NCI-H146 treated with DMSO at 0.1 percent for 48 hours (cell line): ENCODE results near the gene OR2A25.
"Not testable (repeated sequence)": the region's sequence is repeated elsewhere in the genome, so short reads cannot be mapped to it uniquely, and the experiment has no call there.

Experiments
- DNase-seq: peaks from one replicate; lab custom pipeline; 2025; ENCODE audit not compliant: unreplicated experiment; lab: John Stamatoyannopoulos, UW

OR2A25 gene, protein sequence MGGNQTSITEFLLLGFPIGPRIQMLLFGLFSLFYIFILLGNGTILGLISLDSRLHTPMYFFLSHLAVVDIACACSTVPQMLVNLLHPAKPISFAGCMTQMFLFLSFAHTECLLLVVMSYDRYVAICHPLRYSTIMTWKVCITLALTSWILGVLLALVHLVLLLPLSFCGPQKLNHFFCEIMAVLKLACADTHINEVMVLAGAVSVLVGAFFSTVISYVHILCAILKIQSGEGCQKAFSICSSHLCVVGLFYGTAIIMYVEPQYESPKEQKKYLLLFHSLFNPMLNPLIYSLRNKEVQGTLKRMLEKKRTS

DNA sequence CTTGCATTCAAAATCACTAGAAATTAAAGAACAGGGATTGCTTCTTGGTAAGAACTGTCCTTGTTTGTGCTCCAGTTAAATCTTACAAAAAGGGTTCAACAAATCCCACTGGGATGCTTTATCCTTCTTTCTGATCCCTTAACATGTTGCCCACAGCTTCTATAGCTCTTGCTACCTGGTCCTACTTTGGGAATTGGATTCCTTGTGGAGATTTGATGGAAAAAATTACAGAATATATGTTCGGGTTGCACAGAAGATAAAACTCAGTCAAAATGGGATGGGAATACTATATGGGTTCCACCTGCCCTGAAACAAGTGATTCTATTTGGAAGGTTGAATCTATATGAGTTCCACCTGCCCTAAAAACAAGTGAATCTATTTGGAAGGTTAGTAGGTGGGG is at the start of gene OR2A25:
Gene OR2A25, plus strand, starts transcription at position 301 of the 400 bp plus-strand sequence. CDS start 4,409 bp downstream, outside the sequence.
- no peak for DNase-seq

DNA sequence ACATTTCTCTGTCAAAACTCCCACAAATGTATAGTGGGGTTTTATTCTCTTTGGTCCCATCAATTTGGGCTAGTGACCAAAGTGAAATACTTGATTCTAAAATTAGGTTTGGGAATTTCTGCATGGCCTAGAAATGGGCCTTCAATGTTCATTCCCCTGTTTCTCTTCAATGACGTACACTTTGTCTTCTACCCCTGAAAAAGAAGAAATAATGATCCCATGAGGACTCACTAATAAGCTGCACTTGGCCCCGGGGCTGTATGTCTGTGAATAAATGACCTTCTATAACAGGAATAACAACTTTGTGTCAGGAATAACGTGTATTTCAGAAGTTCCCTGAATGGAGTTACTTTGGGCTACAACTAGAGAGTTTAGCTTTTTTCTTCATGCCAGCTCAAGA is 49.3 kb upstream of the OR2A25 start:
- no peak for DNase-seq

DNA sequence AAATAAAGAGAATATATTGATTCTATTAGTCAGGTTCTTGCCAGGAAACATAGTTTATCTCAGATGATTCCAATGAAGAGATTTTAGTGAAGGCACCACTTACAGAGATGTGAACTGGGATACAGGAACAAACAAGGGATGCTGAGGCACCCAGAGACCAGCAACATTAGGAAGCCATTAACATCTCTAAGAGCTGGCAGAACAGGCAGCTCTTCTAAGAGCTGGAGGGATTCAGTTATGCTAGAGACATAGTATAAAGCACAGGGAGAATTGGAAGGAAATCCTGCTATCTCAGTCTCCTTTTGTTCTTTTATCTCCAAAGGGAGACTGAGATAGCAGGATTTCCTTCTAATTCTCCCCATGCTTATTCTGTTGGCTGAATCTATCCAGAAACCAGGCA is 47.4 kb upstream of the OR2A25 start:
- DNase-seq: no peak

DNA sequence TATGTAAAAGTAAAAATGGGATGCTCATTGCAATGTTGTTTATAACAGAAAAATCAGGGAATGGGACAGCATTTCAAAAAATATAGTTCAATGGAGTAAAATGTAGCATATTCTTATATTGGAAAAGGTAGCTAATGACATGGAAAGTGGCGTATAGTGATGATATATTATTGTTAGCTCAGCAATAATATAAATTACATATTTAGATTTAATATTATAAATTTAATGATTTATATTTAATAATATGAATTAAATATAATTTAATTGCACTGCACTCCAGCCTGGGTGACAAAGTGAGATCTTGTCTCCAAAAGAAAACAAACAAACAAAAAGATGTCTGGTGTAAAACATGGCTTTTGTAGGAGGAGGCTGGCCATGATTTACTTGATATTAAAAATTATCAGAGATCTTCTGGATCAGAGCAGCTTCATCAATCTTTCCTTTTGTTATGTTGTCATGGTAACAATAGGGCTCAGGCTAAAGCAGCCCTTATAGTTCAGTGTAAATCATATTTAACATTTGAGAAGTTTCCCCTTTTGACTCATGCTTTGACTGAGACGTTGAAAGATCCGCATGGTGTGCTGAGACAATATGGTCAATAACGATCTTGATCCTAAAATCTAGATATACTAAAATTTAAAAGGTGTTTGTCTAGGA is 46.3 kb upstream of the OR2A25 start:
- DNase-seq: no peak

DNA sequence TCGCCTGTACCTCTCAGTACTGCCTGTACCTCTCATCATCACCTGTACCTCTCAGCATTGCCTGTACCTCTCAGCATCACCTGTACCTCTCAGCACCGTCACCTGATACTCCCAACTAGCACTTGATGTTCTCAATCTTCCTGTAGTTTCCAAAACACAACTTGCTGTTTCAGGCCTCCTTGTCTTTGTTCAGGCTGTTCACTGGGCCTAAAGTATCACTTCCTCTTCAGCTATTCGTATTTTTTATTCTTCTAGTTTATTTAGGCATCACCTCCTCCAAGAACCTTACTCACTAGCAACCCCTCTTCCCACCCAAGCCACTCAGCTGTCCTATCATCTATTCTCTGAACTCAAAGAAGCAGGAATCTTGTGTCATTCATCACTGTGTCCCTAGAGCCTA is 45.4 kb upstream of the OR2A25 start:
- no peak for DNase-seq

DNA sequence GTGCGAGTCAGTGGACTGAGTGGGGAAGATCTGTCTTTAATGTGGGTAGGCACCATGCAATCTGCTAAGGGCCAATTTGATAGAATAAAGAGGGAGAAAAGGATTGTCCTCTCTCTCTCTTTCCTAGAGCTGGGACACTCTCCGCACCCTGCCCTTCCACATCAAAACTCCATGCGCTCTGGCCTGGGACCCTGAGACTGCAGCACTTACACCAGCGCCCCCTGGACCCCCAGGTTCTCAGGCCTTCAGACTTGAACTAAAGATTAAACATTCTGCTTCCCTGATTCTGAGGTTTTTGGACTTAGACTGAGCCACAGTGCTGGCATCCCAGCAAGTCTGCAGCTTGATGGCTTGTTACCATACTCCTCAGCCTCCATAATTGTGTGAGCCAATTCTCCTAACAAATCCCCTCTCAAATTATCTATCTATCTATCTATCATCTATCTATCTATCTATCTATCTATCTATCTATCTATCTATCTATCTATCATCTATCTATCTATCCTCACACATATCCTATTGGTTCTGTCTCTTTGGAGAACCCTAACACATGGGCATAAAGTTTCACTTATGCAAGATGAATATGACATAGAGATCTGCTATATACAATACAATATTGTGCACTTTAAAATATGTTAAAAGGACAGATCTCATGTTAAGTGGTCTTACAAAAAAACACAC is 43.3 kb upstream of the OR2A25 start:
- DNase-seq: no peak

DNA sequence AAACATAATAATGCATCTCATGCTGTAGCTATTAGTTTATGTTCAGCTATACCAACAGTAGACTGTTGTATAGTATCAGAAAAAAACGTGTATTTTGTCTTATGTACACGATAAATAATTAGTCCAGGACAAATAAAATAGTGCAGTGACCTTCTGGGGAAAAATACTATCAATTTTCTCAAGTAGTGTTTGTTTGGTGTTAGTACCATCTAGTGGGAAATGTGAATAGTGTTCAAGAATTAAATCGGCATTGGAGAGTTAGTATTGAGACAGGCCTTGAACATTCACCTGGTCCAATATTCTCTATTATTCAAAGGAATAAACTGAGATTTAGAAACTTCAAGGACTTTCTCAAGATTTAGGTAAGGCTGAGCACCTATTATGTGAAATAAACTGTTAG is 42.5 kb upstream of the OR2A25 start:
- no peak for DNase-seq

DNA sequence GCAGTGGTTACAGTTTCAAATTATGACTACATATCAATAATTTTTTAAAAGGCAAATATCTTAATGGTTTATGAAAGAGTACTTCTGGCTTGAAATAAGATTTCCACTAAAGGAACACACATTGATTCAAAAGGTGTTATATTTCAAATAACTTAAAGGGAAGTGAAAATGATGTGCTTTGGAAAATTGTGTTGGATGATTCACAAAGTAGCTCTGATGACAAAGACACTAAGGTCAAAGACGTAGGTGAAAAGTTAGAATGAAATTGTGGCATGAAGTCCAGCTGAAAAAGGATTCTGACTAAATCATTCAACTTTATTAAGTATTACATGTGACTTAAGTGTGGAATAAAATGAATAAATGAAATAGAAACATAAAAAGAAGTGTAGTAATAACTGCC is 41.6 kb upstream of the OR2A25 start:
- no peak for DNase-seq

DNA sequence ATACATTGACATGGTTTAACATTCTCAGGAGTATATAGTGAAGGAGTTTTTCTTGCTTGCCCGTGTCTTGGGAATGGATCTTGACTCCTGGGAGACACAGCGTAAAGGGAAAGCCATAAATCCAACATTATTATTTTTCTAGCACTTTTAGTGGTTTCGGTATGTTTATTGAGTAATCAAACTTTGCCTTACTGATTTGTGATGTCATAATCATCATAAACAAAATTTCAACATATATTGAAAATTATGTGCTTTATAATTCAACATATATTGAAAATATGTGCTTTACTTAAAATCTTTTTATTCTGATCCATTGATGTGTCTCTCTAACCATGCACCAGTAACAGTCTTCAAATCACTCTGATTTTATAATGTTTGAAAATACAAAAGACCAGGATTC is 41.1 kb upstream of the OR2A25 start:
- no peak for DNase-seq

DNA sequence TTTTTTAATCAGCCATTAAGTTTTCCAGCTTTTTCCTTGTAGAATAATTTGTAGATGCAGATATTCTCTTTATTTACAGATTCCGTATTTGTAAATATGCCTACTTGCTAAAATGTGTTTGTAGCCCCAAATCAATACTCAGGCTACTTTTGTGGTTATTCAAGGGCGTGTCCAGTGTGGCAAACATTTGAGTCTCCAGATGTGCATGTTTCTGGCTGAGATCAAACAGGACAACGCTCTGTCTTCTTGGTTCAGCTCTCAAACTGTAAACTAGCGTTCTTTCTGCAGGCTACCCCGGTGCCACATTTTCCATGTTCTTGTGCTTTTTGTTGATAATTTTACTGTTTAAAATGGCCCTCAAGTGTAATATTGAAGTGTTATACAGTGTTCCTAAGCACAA is 37.1 kb upstream of the OR2A25 start:
- no peak for DNase-seq

DNA sequence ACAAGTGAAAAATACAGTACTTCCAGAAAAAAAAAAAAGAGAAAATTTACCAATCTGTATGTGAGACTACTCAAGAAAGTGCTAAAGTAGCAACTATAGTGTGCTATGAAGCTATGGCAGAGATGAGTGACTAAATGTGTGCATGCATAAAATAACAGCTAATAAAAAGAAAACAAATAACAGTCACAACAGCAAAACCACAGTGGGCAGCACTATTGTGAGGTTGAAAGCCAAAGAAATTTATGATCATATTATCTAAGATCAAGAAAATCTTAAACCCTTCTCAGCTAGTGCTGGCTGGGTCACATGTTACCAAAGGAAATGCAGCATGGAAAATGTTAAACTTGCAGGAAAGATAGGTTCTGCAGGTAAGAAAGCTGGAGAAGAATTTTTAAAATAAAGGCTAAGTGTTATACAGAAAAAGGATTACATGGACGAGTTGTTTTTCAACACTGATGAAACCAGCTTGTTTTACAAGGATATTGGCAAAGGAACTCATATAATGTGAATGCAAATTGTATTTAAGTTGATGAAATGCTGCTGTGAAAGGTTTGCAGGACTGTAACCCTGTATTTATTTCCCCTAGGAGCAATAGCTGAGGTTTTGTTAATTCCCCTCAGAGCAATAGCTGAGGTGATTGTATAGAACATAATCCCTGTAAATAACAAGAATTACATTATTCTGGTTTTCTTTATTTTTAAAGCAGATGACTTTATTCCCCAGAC is 36.5 kb upstream of the OR2A25 start:
- DNase-seq: no peak

DNA sequence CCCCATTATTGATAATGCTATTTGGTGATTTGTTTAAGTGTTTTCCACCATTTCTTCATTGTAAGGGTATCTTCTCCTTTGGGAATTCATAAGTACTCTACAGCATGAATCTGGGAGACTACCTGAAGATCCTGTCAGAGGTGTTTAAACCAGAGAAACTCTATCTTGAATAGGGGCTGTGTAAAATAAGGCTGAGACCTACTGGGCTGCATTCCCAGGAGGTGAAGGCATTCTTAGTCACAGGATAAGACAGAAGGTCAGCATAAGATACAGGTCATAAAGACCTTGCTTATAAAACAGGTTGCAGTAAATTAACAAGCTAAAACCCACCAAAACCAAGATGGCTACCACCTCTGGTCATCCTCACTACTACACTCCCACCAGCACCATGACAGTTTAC is 34.2 kb upstream of the OR2A25 start:
- DNase-seq: no peak

DNA sequence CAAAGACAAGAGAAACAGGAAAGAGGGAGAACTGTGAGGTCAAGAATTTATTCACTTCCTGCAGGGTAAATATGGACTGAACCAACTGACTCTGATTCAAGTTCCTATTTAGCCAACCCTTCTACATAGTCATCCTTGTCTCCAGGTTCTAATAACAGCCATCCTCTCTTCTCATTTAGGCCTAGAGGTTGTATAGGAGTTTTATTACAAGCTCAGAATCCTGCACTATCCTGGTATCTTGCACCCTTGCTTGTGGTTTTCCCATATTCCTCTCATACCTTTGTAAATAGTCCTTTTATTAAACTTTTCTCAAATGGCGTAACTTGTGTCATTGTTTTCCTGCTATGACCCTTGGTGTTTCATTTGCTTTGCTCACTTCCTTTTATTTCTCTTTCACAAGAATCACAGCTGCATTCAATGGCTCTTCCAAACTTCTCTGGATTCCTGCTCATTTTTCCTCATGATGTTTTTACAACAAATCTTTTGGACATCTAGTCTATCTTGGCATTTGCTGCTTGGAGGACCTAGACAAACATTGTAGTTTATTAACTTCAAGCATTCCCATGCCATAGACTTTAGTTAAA is 33.2 kb upstream of the OR2A25 start:
- DNase-seq: no peak

DNA sequence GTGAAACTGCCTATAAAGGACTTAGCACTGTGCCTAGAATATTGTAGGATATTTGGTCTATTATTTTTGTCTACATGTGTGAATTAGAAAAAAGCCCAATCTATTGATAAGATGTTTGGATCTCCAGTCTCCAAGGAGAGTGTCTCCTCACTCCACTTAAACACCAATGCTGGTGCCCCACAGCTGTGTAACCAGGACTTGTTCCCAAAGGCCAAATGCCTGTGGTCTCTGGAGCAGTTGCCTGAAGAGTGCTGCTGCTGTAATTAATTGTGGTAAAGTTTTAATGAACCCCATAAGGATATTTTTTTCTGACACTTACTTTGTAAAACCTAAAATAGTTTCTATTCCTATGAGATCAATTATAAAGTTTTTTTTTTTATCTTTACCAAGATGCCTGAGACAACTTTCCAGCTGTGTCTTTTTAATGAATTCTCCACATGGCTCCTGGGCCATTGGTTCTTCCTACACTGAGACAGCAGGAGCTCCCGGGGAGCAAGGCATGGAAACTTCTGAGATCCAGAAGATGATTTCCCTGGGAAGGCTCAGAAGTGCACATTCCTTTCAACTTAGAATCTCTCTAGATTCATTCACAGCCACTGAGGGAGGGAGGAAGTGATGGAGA is 32.1 kb upstream of the OR2A25 start:
- no peak for DNase-seq

DNA sequence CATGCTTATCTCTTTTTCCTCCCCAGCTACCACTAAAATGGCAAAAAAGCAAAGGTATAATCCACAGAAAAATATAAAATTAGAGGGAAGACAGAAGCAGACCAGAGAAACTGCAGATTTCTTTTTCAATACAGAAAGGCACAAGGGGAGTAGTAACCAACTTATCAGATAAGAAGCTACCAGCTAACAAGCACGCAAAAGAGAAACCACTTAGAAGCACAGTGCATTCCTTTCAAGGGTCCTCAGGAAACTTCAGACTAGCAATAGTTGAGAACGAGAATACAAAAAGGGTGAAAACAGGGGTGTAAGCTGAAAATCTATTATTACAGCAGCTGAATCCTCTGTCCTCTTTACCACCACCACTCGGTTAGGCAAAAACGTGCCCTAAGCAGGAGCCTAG is 30.7 kb upstream of the OR2A25 start:
- no peak for DNase-seq

DNA sequence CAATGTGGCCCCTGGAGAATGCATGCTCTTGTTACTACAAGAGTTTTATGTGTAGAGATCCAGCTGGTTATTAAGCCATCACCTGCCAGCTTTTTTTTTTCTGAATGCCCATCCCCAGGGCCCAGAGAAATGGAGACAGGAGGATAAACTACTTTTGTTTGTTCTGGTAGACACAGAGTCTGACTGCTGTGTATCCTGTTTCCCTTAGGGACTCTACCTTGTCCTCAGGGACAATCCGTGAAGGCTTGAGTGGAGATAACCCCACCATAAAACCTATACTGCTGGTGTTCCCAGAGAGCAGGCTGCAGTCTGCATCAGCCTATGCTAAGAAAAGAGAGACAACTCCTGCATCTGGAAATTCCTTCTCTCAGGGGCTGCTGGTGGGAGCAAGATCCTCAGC is 21.0 kb upstream of the OR2A25 start, which contains the start of gene OR2A5:
Gene OR2A5, plus strand, starts transcription at position 301 of the 400 bp plus-strand sequence. CDS start 1,454 bp downstream, outside the sequence.
- DNase-seq: no peak

DNA sequence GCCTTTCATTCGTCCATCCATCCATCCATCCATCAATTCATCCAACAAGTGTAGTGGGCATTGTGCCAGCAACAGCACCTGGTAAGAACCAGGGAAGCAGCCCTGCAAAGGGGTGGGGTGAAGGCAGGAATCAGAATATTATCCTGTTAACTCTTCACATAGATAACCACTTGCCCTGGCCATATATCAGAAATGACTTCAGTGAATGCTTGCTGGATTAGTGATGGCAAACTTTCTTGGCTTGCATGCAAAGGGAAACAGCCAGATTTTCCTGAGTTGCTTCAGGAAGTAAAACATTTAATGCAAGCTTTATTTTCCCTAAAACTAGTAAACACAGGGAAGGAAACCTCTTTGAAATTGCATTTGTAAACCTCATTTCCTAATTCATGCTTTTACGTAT is 20.1 kb upstream of the OR2A25 start:
- no peak for DNase-seq

DNA sequence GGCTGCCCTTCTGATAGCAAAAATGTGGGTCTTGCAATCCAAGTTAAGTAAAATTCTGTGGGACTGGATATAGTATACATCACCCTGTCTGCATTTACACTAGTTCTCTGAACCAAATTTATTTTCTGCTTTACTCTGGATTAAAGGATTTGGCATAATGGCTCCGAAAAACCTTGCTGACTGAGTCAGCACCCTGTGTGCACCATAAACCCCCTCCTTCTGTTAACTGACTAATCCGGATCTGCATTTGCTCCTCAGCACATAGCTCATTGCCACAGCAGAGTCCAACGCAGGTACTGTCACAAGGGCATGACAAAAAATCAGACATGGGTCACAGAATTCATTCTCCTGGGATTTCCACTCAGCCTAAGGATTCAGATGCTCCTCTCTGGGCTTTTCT is 19.5 kb upstream of the OR2A25 start:
- DNase-seq: no peak

DNA sequence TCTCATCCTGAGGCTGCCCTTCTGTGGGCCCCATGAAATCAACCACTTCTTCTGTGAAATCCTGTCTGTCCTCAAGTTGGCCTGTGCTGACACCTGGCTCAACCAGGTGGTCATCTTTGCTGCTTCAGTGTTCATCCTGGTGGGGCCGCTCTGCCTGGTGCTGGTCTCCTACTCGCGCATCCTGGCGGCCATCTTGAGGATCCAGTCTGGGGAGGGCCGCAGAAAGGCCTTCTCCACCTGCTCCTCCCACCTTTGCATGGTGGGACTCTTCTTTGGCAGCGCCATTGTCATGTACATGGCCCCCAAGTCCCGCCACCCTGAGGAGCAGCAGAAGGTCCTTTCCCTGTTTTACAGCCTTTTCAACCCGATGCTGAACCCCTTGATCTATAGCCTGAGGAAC is 18.7 kb upstream of the OR2A25 start:
- DNase-seq: not testable (repeated sequence)

DNA sequence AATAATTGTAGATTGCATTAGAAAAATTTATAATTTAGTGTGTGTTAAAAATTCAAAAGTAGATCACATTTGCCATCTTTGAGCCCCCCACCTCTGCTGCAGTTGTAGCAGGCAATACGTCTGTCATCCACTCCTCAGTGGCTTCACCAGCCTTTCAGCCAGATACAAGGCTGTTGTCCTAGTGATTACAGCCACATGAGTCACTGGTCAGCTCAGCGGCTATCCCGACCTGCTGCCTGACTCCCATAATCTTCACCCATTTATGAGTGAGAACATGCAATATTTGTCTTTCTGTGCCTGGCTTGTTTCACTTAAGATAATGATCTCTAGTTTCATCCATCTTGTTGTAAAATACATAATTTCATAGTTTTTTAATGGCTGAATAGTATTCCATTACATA is 11.7 kb upstream of the OR2A25 start:
- DNase-seq: no peak

DNA sequence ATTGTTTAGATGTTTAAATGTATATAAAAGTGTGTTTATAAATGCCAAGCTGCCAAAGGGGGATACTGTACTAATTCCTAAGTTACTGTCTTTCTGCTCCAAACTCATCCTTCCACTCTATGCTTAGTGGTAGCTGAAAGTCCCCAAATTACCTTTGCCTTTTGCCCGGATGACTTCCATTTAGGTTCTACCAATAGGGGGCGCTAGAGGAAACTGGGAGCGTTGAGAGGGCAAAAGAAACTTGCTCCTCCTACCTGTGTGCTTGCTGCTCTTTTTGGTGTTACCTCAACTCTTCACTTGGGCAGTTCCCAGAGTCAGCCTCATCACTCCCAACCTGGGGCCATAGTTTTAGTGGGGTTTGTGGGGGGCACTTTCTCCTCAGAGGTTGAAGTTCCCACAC is 5.9 kb upstream of the OR2A25 start:
- DNase-seq: no peak
